ENCODE data around the gene KCNQ1. TPM values are rescaled to one million over a fixed set of nuclear protein-coding genes. Genes with fewer than 3 reads are reported as not detected.

Gene KCNQ1
- total and polyA plus RNA-seq, 9 of the 15 experiments (the other 6 are each of a cell fraction or from before 2014, with no cell fraction given), result 0.44 TPM; not detected in 8

DNA sequence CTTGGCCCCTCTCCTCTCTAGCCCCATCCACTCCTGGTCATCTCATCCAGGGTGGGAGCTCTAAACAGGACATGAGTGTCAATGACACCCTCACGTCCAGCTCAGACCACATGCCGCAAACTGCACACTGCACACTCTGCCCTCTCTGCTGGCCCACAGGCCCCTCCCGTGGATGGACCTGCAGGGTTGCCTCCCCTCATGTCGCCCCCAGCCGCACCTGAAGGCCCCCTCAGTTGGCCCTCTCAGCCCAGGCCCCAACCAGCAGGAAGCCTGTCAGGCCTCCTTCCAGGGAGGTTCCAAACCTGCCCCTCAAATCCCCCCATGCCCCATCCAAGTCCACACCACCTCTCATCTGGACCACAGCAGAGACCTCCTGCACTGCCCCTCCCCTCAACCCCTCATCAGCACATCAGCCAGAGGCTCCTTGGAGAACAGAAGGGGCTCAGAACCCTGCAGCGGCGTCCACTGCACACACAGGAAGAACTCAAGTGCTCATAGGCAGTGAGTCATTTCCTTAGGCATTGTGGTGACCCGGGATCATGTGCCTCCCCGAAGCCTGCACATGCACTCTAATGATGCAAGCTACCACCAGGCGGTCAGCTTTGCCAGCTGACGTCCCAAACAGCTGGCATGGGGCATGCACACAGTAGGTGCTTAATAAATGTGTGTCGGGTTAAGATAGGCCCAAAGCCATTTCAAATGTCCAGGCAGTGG lies 453.7 kb downstream of the KCNQ1 start (continued):
- TF ChIP-seq, protein P1, sequence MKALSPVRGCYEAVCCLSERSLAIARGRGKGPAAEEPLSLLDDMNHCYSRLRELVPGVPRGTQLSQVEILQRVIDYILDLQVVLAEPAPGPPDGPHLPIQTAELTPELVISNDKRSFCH (CRISPR knock-in tag; IDR thresholded peaks at IDR 0.05), result no peak
- TF ChIP-seq, protein P1 (tag; IDR thresholded peaks at IDR 0.05), result no peak
- TF ChIP-seq MYNN (IDR thresholded peaks at IDR 0.05) (0 out of 2 replicates have a peak, but pooled peaks have one; percentile 17), MYNN (CRISPR knock-in tag; IDR thresholded peaks at IDR 0.05) (no peak), ZNF133 (CRISPR knock-in tag; IDR thresholded peaks at IDR 0.05) (no peak), ZC3H4 (CRISPR knock-in tag; IDR thresholded peaks at IDR 0.05; ENCODE audit: borderline replicate concordance) (no peak), CBX5 (IDR thresholded peaks at IDR 0.05; ENCODE audit: borderline replicate concordance, low read depth) (no peak), DACH1 (IDR thresholded peaks at IDR 0.05; ENCODE audit: partially characterized antibody) (peak; percentile 68), RNF2 (IDR thresholded peaks at IDR 0.05) (peak; percentile 56; the same call in 1 of the 2 replicates), RBM17 (IDR thresholded peaks at IDR 0.05; ENCODE audit: borderline replicate concordance, low read depth, low read length) (no peak), TCF3 (CRISPR knock-in tag; IDR thresholded peaks at IDR 0.05) (peak; percentile 5; the same call in 1 of the 2 replicates), TAL1 (IDR thresholded peaks at IDR 0.05) (no peak), EGR1 (conservative IDR thresholded peaks at IDR 0.05) (no peak), ZNF239 (CRISPR knock-in tag; IDR thresholded peaks at IDR 0.05) (0 out of 2 replicates have a peak, but pooled peaks have one; percentile 29), GATAD2B (IDR thresholded peaks at IDR 0.05; ENCODE audit: borderline replicate concordance) (no peak), CBX3 (IDR thresholded peaks at IDR 0.05; ENCODE audit: borderline replicate concordance in 1 of 2, low read length in 2 of 2) (no peak; a peak in 1 of 3 replicates), ZNF384 (IDR thresholded peaks at IDR 0.05; ENCODE audit: low read depth, low read length) (no peak), RFX1 (IDR thresholded peaks at IDR 0.05) (no peak), SPI1 (IDR thresholded peaks at IDR 0.05; ENCODE audit: borderline replicate concordance, low read depth, low read length) (no peak), KAT7 (CRISPR knock-in tag; IDR thresholded peaks at IDR 0.05; ENCODE audit: borderline replicate concordance) (no peak), CBX2 (IDR thresholded peaks at IDR 0.05; ENCODE audit: insufficient read depth, low read length, poor library complexity, severe bottlenecking) (no peak), ZNF436 (CRISPR knock-in tag; IDR thresholded peaks at IDR 0.05) (no peak), KLF6 (CRISPR knock-in tag; IDR thresholded peaks at IDR 0.05; ENCODE audit: borderline replicate concordance) (peak; percentile 77; the same call in 1 of the 2 replicates), ZC3H11A (IDR thresholded peaks at IDR 0.05; ENCODE audit: low read depth, low read length) (no peak)
- TF ChIP-seq, protein P2, sequence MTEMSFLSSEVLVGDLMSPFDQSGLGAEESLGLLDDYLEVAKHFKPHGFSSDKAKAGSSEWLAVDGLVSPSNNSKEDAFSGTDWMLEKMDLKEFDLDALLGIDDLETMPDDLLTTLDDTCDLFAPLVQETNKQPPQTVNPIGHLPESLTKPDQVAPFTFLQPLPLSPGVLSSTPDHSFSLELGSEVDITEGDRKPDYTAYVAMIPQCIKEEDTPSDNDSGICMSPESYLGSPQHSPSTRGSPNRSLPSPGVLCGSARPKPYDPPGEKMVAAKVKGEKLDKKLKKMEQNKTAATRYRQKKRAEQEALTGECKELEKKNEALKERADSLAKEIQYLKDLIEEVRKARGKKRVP (CRISPR knock-in tag; IDR thresholded peaks at IDR 0.05), result peak; percentile 70
- TF ChIP-seq, protein P3, sequence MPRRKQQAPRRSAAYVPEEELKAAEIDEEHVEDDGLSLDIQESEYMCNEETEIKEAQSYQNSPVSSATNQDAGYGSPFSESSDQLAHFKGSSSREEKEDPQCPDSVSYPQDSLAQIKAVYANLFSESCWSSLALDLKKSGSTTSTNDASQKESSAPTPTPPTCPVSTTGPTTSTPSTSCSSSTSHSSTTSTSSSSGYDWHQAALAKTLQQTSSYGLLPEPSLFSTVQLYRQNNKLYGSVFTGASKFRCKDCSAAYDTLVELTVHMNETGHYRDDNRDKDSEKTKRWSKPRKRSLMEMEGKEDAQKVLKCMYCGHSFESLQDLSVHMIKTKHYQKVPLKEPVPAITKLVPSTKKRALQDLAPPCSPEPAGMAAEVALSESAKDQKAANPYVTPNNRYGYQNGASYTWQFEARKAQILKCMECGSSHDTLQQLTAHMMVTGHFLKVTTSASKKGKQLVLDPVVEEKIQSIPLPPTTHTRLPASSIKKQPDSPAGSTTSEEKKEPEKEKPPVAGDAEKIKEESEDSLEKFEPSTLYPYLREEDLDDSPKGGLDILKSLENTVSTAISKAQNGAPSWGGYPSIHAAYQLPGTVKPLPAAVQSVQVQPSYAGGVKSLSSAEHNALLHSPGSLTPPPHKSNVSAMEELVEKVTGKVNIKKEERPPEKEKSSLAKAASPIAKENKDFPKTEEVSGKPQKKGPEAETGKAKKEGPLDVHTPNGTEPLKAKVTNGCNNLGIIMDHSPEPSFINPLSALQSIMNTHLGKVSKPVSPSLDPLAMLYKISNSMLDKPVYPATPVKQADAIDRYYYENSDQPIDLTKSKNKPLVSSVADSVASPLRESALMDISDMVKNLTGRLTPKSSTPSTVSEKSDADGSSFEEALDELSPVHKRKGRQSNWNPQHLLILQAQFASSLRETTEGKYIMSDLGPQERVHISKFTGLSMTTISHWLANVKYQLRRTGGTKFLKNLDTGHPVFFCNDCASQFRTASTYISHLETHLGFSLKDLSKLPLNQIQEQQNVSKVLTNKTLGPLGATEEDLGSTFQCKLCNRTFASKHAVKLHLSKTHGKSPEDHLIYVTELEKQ (CRISPR knock-in tag; IDR thresholded peaks at IDR 0.05), result no peak
